Eye (tissue), 1 donor: ENCODE results near the gene HYAL4.
A peak's percentile ranks its signal among the peaks of the same experiment; 100 is the strongest.
"Not testable (repeated sequence)": the region's sequence is repeated elsewhere in the genome, so short reads cannot be mapped to it uniquely, and the experiment has no call there.

ENCODE experiments used
- DNase-seq: peaks from one replicate; pipeline ENCODE4 v3.0.0-alpha.2; 2015

HYAL4 gene

DNA sequence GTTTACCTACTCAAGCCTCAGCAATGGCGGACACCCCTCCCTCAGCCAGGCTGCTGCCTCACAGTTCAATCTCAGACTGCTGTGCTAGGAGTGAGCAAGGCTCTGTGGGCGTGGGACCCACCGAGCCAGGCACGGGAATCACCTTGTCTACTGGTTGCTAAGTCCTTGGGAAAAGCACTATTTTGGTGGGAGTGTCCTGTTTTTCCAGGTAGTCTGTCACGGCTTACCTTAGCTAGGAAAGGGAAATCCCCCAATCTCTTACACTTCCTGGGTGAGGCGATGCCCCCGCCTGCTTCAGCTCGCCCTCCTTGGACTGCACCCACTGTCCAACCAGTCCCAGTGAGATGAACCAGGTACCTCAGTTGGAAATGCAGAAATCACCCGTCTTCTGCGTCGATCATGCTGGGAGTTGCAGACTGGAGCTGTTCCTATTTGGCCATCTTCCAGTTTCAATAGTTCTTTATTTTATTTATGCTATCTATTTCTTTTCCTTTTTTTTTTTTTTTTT is at the start of gene HYAL4:
Gene HYAL4, plus strand, starts transcription at position 458 of the 508 bp plus-strand sequence. CDS start 23,105 bp downstream, outside the sequence.
- DNase-seq: no peak

DNA sequence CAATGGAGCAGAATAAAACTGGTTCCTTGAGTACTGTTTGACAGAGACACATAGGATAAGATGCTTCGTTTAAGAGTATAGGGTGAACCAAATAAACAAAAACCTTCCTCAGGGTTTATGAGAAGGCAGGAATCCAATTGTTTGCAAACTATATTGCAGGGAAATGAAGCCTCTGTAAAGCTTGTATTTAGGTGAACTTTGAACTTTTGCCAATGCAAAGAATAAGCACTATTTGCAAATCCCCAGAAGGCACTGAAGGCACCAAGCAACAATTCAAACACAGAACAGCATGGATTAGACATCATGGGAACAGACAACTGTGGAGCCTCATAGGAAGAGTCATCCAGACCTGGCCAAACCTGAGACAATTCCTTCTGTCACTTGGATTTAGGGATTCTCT is 49.1 kb upstream of the HYAL4 start:
- DNase-seq: no peak

- no peak for DNase-seq
Measured at GRCh38 chr7:123796568-123796967, 48.4 kb upstream of the HYAL4 start.

- peak; percentile 80 for DNase-seq
Measured at GRCh38 chr7:123797673-123798531, 47.1 kb upstream of the HYAL4 start.

- no peak for DNase-seq
Measured at GRCh38 chr7:123798532-123799188, 46.3 kb upstream of the HYAL4 start.

DNA sequence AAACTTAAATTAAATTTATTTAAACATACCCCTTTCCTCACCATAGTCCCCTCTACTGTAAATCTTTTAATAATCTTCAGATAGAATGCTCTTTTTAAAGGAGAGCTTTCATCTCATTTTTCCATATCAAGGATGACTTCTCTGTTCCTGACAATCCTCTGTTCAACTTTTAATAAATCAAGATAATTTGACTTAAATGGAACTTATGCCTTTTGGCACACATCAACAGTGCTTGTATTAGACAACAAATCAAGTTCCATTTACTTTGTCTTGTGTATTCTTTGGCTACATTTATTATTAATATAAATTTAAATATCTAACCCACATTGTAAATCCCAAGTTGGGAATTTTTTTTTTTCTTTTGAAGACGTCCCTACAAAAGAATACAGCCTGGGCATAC is 42.7 kb upstream of the HYAL4 start:
- DNase-seq: no peak

DNA sequence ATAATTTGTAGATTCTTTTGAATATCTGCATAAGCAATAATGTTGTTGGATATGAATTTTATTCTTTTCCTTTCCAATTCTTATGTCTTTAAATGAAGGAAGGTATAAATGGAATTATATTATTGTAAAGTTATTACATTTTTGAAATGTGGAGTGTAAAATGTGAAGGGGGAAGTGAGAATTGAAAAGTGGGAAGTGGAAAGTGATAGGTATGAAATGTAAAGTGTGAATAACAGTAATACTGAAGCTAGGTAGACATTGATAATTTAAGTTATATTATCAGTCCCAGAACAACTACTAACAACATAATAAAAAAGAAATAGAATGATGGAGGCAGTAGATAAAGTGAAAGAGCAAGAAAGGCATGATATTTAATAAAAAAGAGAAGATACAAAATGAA is 39.7 kb upstream of the HYAL4 start:
- no peak for DNase-seq

DNA sequence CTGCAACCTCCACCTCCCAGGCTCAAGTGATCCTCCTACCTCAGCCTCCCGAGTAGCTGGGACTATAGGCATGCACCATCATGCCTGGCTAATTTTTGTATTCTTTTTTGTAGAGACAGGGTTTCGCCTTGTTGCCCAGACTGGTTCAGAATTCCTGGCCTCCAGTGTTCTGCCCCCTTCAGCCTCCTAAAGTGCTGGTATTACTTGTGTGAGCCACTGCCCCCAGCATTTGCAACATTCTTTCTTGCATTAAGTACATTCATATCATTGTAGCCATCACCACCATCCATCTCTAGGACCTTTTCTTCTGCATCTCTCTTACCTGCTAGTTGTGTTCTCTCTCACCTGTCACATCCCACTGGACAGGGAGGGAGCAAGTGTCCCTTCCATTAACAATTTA is 35.5 kb upstream of the HYAL4 start:
- DNase-seq: no peak

DNA sequence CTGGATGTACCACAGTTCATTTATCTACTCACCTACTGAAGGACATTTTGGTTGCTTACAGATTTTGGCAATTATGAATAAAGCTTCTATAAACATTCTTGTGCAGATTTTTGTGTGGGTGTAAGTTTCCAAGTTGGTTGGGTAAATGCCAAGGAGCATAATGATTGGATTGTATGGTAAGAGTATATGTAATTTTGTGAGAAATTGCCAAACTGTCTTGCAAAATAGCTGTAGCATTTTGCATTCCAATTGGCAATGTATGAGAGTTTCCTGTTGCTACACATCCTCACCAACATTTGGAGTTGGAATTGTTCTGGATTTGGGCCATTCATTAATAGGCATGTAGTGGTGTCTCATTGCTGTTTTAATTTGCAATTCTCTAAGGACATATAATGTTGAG is 33.9 kb upstream of the HYAL4 start:
- no peak for DNase-seq

DNA sequence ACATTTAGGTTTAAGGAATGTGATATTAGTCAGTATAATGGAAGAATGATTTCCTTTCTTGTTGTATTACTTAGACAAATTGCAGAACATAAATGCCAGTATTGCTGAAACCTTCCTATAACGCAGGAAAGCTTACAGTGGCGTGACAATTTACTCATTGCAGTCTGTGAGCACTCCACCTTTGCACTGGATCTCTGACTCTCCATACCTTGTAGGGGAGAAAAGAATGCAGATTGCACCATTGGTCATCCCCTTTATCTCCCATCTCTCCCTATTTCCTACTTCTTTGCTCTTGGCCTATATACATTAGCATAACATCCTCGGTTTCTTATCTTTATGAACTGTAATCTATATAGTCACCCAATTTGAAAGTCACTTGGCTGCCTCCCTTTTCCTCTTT is 28.1 kb upstream of the HYAL4 start:
- no peak for DNase-seq

DNA sequence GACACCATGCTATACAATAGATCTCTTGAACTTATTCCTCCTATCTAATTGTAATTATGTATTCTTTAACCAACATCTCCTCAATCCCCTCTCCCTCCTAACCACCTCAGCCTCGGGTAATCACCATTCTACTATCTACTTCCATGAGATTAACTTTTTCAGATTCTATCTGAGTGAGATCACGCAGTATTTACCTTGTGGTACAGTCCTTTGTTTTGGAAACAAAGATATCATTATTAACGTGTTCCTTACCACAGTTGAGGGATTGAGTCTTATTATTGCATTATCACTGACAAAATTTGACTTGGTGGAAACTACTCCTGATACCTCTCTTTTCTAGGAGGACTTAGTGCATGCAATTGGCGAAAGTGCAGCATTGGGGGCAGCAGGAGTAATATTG is 26.0 kb upstream of the HYAL4 start:
- no peak for DNase-seq

DNA sequence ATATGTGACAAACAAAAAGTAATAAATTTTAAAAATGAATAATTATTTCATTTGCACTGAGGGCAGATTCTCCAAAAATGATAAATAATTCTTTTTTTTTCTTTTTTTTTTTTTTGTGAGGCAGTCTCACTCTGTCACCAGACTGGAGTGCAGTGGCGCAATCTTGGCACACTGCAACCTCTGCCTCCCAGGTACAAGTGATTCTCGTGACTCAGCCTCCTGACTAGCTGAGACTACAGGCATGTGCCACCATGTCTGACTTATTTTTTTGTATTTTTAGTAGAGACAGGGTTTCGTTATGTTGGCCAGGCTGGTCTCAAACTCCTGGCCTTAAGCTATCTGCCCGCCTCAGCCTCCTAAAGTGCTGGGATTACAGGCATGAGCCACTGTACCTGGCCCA is 25.2 kb upstream of the HYAL4 start:
- not testable (repeated sequence) for DNase-seq

DNA sequence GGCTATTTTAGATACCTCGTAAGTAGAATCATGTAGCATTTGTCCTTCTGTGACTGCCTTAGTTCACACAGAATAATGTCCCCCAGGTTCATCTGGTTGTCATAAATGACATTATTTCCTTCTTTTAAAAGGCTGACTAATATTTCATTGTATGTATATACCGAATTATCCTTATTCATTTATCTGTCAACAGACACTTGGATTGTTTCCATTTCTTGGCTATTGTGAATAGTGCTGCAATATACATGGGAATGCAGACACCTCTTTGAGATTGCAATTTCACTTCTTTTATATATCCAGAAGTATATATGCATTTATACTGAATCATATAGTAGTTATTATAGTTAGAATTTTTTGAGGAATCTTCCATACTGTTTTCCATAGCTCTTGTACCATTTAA is 24.1 kb upstream of the HYAL4 start:
- no peak for DNase-seq

- no peak for DNase-seq
Measured at GRCh38 chr7:123821320-123821719, 23.6 kb upstream of the HYAL4 start.

DNA sequence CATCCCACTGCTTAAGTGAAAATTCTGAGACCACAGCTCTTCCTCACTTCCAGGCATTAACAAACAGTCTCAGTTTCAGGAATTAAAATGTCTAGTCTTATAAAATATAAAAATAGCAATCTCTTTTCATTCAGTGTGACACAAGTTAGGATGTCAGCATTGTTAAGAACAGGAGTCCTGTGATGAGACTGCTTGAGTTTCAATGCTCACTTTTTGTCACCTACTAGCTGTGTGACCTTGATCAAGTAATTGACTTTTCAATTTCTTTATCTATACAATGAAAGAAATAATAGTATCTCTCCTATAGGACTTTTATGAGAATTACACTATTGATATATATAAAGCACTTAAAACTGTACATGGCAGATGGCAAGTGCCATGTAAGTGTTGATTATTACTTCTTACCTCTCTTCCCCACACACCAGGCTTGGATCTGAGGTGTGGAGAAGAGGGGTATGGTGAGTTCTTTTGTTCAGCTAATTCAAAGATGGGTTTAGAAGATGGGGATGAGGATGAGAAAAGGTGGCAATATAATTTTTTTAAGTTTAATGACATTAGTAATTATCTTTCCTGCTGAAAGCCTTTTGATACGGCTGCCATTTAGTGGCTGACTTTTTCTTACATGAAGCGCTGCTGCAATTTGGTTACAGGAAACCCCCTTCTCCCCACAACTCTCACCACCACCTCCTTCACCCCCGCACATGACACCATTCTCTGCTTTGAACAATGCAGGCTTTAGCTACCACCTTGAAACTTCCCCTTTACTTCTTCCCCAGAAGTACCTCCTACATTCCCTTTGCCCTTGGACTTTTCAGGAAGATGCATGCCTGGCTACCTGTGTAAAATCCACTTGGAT is 20.8 kb upstream of the HYAL4 start:
- DNase-seq: no peak

GRCh38 chr7:123824754-123825067 is 20.3 kb upstream of the HYAL4 start:
- DNase-seq: peak; percentile 30

DNA sequence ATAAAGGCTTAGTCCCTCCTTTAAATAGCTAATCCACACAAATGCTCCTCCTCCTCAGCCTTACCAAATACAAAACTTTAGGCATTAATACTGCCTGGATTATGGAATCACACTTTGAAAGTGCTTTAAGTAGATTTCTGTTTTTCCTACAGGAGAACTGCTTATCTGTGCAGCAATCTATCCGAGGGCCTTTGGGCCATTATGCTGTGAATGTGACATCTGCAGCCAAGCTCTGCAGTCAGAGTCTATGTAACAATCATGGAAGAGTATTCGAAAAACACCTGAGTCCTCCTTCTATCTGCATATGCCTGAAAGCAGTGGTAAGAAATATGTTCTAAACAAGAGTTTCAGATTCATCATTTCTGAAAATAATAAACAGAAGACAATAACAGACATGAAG is 16.2 kb upstream of the HYAL4 start:
- DNase-seq: no peak

- DNase-seq: no peak
Measured at GRCh38 chr7:123836656-123837055, 8.3 kb upstream of the HYAL4 start.

- DNase-seq: not testable (repeated sequence)
Measured at GRCh38 chr7:123839106-123839505, 5.9 kb upstream of the HYAL4 start.

DNA sequence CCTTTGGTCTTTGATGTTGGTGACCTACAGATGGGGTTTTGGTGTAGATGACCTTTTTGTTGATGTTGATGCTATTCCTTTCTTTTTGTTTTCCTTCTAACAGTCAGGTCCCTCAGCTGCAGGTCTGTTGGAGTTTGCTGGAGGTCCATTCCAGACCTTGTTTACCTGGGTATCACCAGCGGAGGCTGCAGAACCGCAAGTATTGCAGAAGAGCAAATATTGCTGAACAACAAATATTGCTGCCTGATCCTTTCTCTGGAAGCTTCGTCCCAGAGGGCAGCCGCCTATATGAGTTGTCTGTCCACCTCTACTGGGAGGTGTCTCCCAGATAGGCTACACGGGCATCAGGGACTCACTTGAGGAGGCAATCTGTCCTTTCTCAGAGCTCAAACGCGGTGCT is 827 bp upstream of the HYAL4 start:
- DNase-seq: not testable (repeated sequence)

DNA sequence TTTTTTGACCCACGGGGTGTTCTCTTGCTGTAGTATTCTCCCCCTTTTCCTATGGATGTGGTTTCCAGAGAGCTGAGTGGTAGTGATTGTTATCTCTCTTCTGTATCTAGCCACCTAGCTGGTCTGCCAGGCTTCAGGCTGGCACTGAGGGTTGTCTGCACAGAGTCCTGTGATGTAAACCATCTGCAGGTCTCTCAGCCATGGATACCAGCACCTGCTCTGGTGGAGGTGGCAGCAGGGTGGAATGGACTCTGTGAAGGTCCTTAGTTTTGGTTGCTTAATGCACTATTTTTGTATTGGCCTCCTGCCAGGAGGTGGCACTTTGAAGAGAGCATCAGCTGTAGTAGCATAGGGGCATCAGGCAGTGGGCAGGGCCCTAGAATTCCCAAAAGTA is 851 bp downstream of the HYAL4 start:
- DNase-seq: no peak

GRCh38 chr7:123846217-123846891 is 1.4 kb downstream of the HYAL4 start:
- DNase-seq: no peak

DNA sequence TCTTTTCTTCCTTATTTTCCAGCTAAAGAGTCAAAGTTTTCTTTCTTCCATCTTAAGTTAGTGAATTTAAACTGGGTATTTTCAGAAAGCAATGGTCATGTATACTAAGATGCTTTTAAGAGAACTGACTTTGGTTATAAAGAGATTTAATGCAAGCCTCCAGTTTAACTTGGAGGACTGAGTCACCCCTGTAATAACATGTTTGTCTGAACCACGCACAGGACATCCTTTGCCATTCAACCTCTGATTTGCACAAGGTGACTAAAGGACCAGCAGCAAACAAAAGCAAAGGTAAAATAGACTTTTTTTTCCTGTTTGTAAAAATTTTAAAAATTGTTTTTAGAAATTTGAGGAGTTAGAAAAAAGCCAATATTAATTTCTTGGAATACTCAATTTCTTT is 2.9 kb downstream of the HYAL4 start:
- DNase-seq: no peak
